SU-DHL-6 (cell line): Measurements from ENCODE around the gene KRT79.

Experiments
- CTCF ChIP-seq: fragments of 200-600 bp; sonication (generic); IDR thresholded peaks from one replicate; pipeline ENCODE4 v1.5.1; 2017; ENCODE audit warnings: antibody characterized with exemption, mild to moderate bottlenecking, low read length, moderate library complexity; ENCODE audit not compliant: insufficient read depth, poor library complexity, severe bottlenecking
- EZH2phosphoT487 ChIP-seq: fragments of 200-600 bp; sonication (generic), shearing (Covaris generic); conservative IDR thresholded peaks from 2 replicates; pipeline ENCODE4 v1.6.1; 2018; ENCODE audit warnings: mild to moderate bottlenecking, antibody characterized with exemption, low read length, moderate library complexity, mixed read lengths

- no peak for TF ChIP-seq CTCF
- no peak for TF ChIP-seq EZH2phosphoT487
Observed at GRCh38 chr12:52862023-52862422, 27.9 kb upstream of the KRT79 start.
